Measurements from ENCODE around the gene MRGPRG. TPM values are rescaled to one million over a fixed set of nuclear protein-coding genes. Genes with fewer than 3 reads are reported as not detected.

Gene MRGPRG
- total and polyA plus RNA-seq, 4 donors, result not detected

DNA sequence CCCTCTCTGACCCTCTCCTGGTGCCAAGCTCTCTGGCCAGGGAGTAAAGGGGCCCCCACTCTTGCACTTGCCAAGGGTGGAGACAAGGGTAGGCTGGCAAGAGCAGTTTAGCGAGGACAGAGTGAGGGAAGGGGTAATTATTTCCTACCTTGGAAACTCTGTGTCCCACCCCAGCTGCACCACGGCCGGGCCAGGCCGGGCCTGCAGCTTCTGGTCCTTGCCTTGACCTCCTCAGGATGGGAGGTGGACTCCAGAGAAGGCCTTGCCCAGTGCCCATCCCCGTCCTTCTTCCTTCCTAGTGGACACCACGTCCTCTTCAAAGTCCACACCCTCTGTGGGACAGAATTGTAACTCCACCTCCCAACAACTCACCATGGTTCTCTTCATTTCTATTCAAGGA, 35.1 kb downstream of the MRGPRG start:
- Histone ChIP-seq H3K4me3 (no peak overlapping the region), H3K27me3 (ENCODE audit: control insufficient read depth in 3 of 3, insufficient read depth in 3 of 3, low read length in 2 of 3) (no peaks in the 10 kb centered on the region), H3K4me1 (ENCODE audit: control insufficient read depth in 5 of 5, insufficient read depth in 5 of 5, low read length in 5 of 5) (peaks cover 0 to 2% (median 0%) of the 10 kb centered on the region in 5 donors), H3K9ac (ENCODE audit: insufficient read depth in 1 of 2, low read length in 2 of 2) (no peak overlapping the region), H3K27ac (ENCODE audit: low read depth in 1 of 2, low read length in 1 of 2) (no peak overlapping the region), H3K36me3 (ENCODE audit: control insufficient read depth in 4 of 4, insufficient read depth in 4 of 4, low read length in 4 of 4) (no peaks in the 10 kb centered on the region), H3K9me3 (ENCODE audit: control insufficient read depth in 4 of 4, insufficient read depth in 3 of 4, low read length in 3 of 4) (no peaks in the 10 kb centered on the region)
- ATAC-seq (ENCODE audit: insufficient read depth, low FRiP score) (no peak), DNase-seq (no peak)
- WGBS, 2 donors, result 78 to 80% methylated on average over 6 of the region's 6 CpGs
- TF ChIP-seq, protein P1, sequence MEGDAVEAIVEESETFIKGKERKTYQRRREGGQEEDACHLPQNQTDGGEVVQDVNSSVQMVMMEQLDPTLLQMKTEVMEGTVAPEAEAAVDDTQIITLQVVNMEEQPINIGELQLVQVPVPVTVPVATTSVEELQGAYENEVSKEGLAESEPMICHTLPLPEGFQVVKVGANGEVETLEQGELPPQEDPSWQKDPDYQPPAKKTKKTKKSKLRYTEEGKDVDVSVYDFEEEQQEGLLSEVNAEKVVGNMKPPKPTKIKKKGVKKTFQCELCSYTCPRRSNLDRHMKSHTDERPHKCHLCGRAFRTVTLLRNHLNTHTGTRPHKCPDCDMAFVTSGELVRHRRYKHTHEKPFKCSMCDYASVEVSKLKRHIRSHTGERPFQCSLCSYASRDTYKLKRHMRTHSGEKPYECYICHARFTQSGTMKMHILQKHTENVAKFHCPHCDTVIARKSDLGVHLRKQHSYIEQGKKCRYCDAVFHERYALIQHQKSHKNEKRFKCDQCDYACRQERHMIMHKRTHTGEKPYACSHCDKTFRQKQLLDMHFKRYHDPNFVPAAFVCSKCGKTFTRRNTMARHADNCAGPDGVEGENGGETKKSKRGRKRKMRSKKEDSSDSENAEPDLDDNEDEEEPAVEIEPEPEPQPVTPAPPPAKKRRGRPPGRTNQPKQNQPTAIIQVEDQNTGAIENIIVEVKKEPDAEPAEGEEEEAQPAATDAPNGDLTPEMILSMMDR (IDR thresholded peaks at IDR 0.05; ENCODE audit: control extremely low read depth, extremely low read depth), result no peak

DNA sequence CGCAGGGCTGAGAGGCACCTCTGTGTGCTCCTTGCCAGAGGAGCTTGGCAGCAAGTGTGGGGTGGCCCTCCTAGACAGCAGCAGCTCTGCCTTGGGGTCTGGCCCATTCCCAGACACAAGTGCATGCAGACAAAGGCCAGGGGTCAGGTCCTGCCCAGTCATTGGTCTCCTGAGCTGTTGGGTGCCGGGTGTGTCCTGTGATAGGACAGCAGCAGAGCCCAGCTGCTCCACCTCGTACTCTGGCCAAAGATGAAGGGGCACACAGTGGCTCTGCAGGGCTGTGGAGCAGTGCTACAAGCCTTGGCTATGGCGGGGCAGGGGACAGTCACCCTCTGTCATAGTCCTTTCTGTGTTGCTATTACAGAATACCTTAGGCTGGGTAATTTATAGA, 36.2 kb downstream of the MRGPRG start:
- DNase-seq (no peak), ATAC-seq (ENCODE audit: insufficient read depth, low FRiP score) (no peak)
- Histone ChIP-seq H3K27me3 (ENCODE audit: control insufficient read depth in 3 of 3, insufficient read depth in 3 of 3, low read length in 2 of 3) (no peaks in the 10 kb centered on the region), H3K9me3 (ENCODE audit: control insufficient read depth in 4 of 4, insufficient read depth in 3 of 4, low read length in 3 of 4) (no peaks in the 10 kb centered on the region), H3K36me3 (ENCODE audit: control insufficient read depth in 4 of 4, insufficient read depth in 4 of 4, low read length in 4 of 4) (no peaks in the 10 kb centered on the region), H3K4me3 (no peak overlapping the region), H3K9ac (ENCODE audit: insufficient read depth in 1 of 2, low read length in 2 of 2) (no peak overlapping the region), H3K4me1 (ENCODE audit: control insufficient read depth in 5 of 5, insufficient read depth in 5 of 5, low read length in 5 of 5) (peaks cover 0 to 2% (median 0%) of the 10 kb centered on the region in 5 donors), H3K27ac (ENCODE audit: low read depth in 1 of 2, low read length in 1 of 2) (no peak overlapping the region)
- WGBS, 2 donors, result 93 to 97% methylated on average over 4 of the region's 4 CpGs
- TF ChIP-seq, protein P1 (IDR thresholded peaks at IDR 0.05; ENCODE audit: control extremely low read depth, extremely low read depth), result no peak

DNA sequence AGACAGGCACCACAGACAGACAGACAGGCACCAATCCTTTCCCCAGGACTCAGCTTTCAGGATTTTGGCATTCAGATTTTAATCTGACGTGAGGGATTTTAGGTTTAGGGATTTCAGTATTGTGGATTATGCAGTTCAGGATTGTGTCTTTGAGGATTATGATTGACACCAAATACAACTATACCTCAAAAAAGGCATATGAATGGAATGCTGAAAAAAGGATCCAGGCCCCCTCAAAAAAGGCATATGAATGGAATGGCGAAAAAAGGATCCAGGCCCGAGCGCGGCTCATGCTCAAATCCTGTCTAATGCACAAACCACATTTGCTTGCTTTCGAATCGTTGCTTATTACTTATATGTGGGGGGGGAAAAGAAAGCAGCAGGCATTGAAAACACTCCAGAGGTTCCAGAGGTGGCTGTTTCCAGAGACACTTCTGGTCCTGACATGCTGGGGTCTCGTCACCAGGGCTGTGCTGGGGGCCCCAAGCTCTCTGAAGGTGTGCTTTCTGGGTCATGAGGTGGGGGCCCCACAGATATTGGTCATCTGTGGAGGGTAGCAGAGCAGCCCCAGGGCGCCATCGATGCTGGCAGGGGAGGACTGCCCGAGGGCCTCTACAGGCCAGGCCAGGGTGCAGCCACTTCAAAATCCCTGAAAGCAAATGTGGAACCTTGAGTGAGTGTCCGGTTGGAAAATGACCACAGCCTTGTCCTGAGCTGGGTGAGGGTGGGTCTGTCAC, 36.7 kb downstream of the MRGPRG start:
- Histone ChIP-seq H3K4me3 (no peak overlapping the region), H3K9ac (ENCODE audit: insufficient read depth in 1 of 2, low read length in 2 of 2) (no peak overlapping the region), H3K36me3 (ENCODE audit: control insufficient read depth in 4 of 4, insufficient read depth in 4 of 4, low read length in 4 of 4) (no peaks in the 10 kb centered on the region), H3K27me3 (ENCODE audit: control insufficient read depth in 3 of 3, insufficient read depth in 3 of 3, low read length in 2 of 3) (no peaks in the 10 kb centered on the region), H3K27ac (ENCODE audit: low read depth in 1 of 2, low read length in 1 of 2) (no peak overlapping the region), H3K9me3 (ENCODE audit: control insufficient read depth in 4 of 4, insufficient read depth in 3 of 4, low read length in 3 of 4) (no peaks in the 10 kb centered on the region), H3K4me1 (ENCODE audit: control insufficient read depth in 5 of 5, insufficient read depth in 5 of 5, low read length in 5 of 5) (peaks cover 0 to 2% (median 0%) of the 10 kb centered on the region in 5 donors)
- ATAC-seq (ENCODE audit: insufficient read depth, low FRiP score) (no peak), DNase-seq (no peak)
- TF ChIP-seq, protein P1 (IDR thresholded peaks at IDR 0.05; ENCODE audit: control extremely low read depth, extremely low read depth), result no peak
- WGBS, 2 donors, result 92 to 93% methylated on average over 12 of the region's 12 CpGs
